Heart right ventricle (tissue), 16 donors: ENCODE results near the gene EGFR. TPM values are rescaled to one million over a fixed set of nuclear protein-coding genes. Genes with fewer than 3 reads are reported as not detected.

Source experiments
- ATAC-seq, 8 donors: fragments of 200-7000 bp; cut with Tn5 transposase; one replicate each; pipeline ENCODE4 v1.9.1; 2020; ENCODE audit warnings: mild to moderate bottlenecking in 8 of 8, moderate library complexity in 8 of 8, moderate number of reproducible peaks in 1 of 8
- DNase-seq, 2 donors: peaks; one replicate each; pipeline ENCODE4 v3.0.0-alpha.2; 2020
- H3K27ac ChIP-seq, 10 donors: fragments of 200-600 bp; sonication (generic) in 2 of 10; one replicate each; pipeline versions ENCODE4 v1.5.0 to v1.8.0; 2020 to 2022; ENCODE audit warnings: mild to moderate bottlenecking in 3 of 10
- H3K27me3 ChIP-seq, 7 donors: fragments of 200-600 bp; one replicate each; pipeline ENCODE4 v1.8.0; 2021 to 2022; ENCODE audit warnings: mild to moderate bottlenecking in 2 of 7
- H3K36me3 ChIP-seq, 9 donors: fragments of 200-600 bp; sonication (generic) in 1 of 9; one replicate each; pipeline versions ENCODE4 v1.5.0 to v1.8.0; 2020 to 2022; ENCODE audit warnings: mild to moderate bottlenecking in 2 of 9
- H3K4me1 ChIP-seq, 9 donors: fragments of 200-600 bp; sonication (generic) in 1 of 9; one replicate each; pipeline versions ENCODE4 v1.5.0 to v1.8.0; 2020 to 2022; ENCODE audit warnings: mild to moderate bottlenecking in 4 of 9
- H3K4me3 ChIP-seq, 10 donors: fragments of 200-600 bp; sonication (generic) in 2 of 10; one replicate each; pipeline versions ENCODE4 v1.5.0 to v1.8.0; 2020 to 2022; ENCODE audit warnings: mild to moderate bottlenecking in 7 of 10, moderate library complexity in 2 of 10
- H3K9me3 ChIP-seq, 11 donors: fragments of 200-600 bp in 10 of 11; sonication (generic) in 2 of 11; one replicate each; pipeline versions ENCODE4 v1.5.0 to v1.8.0; 2013 to 2022; ENCODE audit warnings: mild to moderate bottlenecking in 2 of 11, control low read depth in 1 of 11, moderate library complexity in 1 of 11
- CTCF ChIP-seq, 9 donors: fragments of 200-600 bp; sonication (generic) in 2 of 9; IDR thresholded peaks; one replicate each; pipeline versions ENCODE4 v1.5.0 to v1.8.0; 2021 to 2022; ENCODE audit warnings: antibody characterized with exemption in 9 of 9, mild to moderate bottlenecking in 5 of 9, moderate library complexity in 1 of 9
- WGBS, 2 donors: extraction: QIAGEN DNeasy Blood & Tissue Kit; methylation state at CpG; one replicate each; pipeline ENCODE4 v1.1.7; 2013; ENCODE audit warnings: inconsistent platforms in 1 of 2; 5-methylcytosine and 5-hydroxymethylcytosine counted together
- intact Hi-C, 10 donors: fragments of 100-400 bp; cut with DNase I; formaldehyde crosslinking; loops; one replicate each; pipeline versions ENCODE4 v1.11.1 to v1.14.2; 2022
- polyA plus RNA-seq, 2 donors: library from polyadenylated mRNA; stranded (reverse); fragments of 200-250 nt; gene quantifications; one replicate each; pipeline ENCODE4 v1.2.3, GENCODE V29; 2013
- total RNA-seq, 10 donors: library from RNA; stranded (reverse); fragmentation: NEBNext Ultra II Directional in 3 of 10; extraction: Animal tissue kit (Norgen Biotek cat#: 25700) in 3 of 10; gene quantifications; one replicate each; pipeline versions ENCODE4 v1.2.1 to v1.2.4, GENCODE V29; 2021 to 2023
- donor health status: Arrhythmogenic right ventricular cardiomyopathy.
- donor health status: ischemic (EF 13 %, LVEDD 7.1; RV severe dilation, severe dysfunction).
- donor health status: healthy with polysubstance abuse.
- donor health status: DM: no; HTN: yes; CAD: no.
- donor health status: DM: no; HTN: no; CAD: no.
- donor health status: ischemic (EF 25% LVEDD 6.9; RV normal size, moderate dysfunction).
- donor health status: ischemic (EF 25% LVEDD 5.7; RV mildly dilated, moderate dysfunction).
- donor health status: healthy.
- donor health status: DM: yes; HTN: yes; CAD: no.
- donor health status: Ischemic cardiomyopathy.
- donor health status: ischemic (EF 35%, LVEDD 5.7; RV mildly dilated, moderate dysfunction).
- donor health status: nonischemic (EF 11% LVEDD 7.7; RV severe dilation, severe dysfunction).
- donor health status: DM: yes; HTN: yes; CAD: no.
- donor health status: PGD.
- donor health status: ischemic (EF 29% LVEDD 5.4; RV normal size, mild dysfunction).
- donor health status: nonischemic (EF 23%, LVEDD 6.1; RV moderate dilation, normal function).

Gene EGFR
- total and polyA plus RNA-seq, 12 donors = 1.9 to 13.5 (median 7.6) TPM

- no peak overlapping the region for H3K4me3 ChIP-seq
- peaks cover 26 to 96% (median 73%) of the 10 kb centered on the region in 9 donors for H3K4me1 ChIP-seq
- WGBS, 2 donors = 23% methylated on average over 6 of the region's 6 CpGs
- intact Hi-C loops = loop anchor here in 1 of 10 donors (10.0 kb wide), 1 partner anchor 126 kb away; no protein-coding TSS in a partner anchor
- ATAC-seq (peak; percentile 13 to 62 (median 42)), DNase-seq (peak; percentile 58 to 81)
- no peaks in the 10 kb centered on the region for H3K36me3 ChIP-seq
- H3K27me3 ChIP-seq = no peaks in the 10 kb centered on the region
- TF ChIP-seq CTCF (IDR thresholded peaks at IDR 0.05) = no peak
- H3K27ac ChIP-seq = peak overlapping the region; percentile 5 to 85 (median 62)
- no peaks in the 10 kb centered on the region for H3K9me3 ChIP-seq
These were observed 110.0 kb downstream of the EGFR start for GRCh38 chr7:55128693-55129394.

- Histone ChIP-seq H3K27ac (peak overlapping the region; percentile 5 to 85 (median 58)), H3K36me3 (no peaks in the 10 kb centered on the region), H3K4me3 (no peak overlapping the region), H3K27me3 (no peaks in the 10 kb centered on the region), H3K9me3 (peaks cover 0 to under 1% (median 0%) of the 10 kb centered on the region in 11 donors), H3K4me1 (peaks cover 26 to 100% (median 78%) of the 10 kb centered on the region in 9 donors)
- DNase-seq (no peak), ATAC-seq (peak in 2 of 8 donors; percentile 7 to 22)
- 62 to 71% methylated on average over 8 of the region's 8 CpGs for WGBS, 2 donors
- intact Hi-C loops = loop anchor here in 6 of 10 donors (5.0 to 10.0 kb wide), 10 partner anchors 32 to 128 kb away; partner anchors contain the start of gene EGFR (in 1 of the 6)
- TF ChIP-seq CTCF (IDR thresholded peaks at IDR 0.05) = no peak
These were observed 111.0 kb downstream of the EGFR start for GRCh38 chr7:55129541-55130394.

- DNase-seq = peak; percentile 45 to 46
- no peaks in the 10 kb centered on the region for H3K27me3 ChIP-seq
- peak; percentile 13 to 34 (median 25) for ATAC-seq
- no peak for TF ChIP-seq CTCF (IDR thresholded peaks at IDR 0.05)
- intact Hi-C loops = loop anchor here in 5 of 10 donors (5.0 to 10.0 kb wide), 10 partner anchors 33 to 127 kb away; partner anchors contain the start of gene EGFR (in 1 of the 5)
- H3K4me1 ChIP-seq = peaks cover 26 to 93% (median 78%) of the 10 kb centered on the region in 9 donors
- H3K4me3 ChIP-seq = no peak overlapping the region
- H3K36me3 ChIP-seq = no peaks in the 10 kb centered on the region
- peaks cover 0 to 5% (median 0%) of the 10 kb centered on the region in 11 donors for H3K9me3 ChIP-seq
- H3K27ac ChIP-seq = peak overlapping the region in 9 of 10 donors; percentile 36 to 85 (median 60)
- WGBS, 2 donors = 63 to 70% methylated on average over 15 of the region's 15 CpGs
These were observed 111.8 kb downstream of the EGFR start for GRCh38 chr7:55130395-55131141.
